IPS-NIHi7 (cell line): ENCODE results near the gene STUB1.
A peak's percentile ranks its signal among the peaks of the same experiment; 100 is the strongest.

Experiments
- DNase-seq: peaks from one replicate; pipeline ENCODE4 v3.0.0; 2012; ENCODE audit warnings: mixed read lengths; ENCODE audit errors: extremely low spot score

Gene STUB1

DNA sequence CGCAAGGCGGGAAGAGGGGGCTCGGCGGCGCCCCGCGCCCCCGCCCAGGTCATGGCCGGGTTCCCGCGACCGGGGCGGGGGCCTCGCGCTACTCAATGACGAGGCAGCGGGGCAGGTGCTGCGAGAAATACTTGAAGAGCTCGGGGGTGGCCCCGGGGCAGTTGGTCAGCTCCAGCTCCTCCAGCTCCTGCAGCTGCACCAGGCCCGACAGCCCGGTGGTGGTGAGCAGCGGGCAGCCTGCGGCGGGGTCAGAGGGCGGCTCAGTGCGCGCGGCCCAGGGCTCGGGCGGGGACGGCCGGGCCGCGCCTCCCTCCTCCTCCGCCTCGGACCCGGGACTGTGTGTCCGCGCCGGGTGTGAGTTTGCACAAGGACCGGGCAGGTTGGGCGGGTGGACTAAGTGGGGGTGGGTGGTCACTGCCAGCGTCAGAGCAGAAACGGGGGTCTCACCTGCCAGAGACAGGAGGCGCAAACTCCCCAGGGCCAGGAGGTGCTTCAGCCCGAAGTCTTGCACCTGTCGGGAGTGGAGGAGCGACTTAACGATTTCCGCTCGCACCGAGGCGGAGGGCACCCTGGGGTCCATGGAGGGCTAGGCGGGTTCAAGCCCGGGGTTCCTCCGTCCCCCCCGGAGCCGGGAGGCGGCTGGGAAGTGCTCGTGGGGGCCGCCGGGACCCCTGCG is 14.1 kb downstream of the STUB1 start:
- DNase-seq, result no peak

DNA sequence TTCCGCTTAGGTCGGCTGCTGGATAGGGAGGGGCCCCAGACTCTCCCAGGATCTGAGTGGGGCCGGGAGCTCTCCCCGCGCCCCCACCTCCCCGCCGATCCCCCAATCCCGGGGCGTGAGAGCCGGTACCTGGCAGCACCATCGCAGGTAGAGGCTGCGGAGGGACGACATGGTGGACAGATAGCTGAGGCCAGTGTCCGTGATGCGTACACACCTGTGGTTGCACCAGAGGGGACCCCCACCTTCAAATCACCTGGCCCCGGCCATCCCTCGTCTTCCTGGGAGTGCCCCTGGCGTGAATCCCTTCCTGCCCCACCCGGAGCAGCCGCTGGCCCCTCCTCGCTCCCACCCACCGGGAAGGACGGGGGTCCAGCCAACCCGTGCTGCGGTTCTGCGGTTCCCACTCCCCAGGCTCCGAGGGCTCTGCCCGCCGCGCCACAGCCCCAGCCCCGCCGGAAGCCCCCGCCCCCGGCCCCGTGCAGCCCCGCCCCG is 14.7 kb downstream of the STUB1 start:
- DNase-seq, result peak; percentile 77

DNA sequence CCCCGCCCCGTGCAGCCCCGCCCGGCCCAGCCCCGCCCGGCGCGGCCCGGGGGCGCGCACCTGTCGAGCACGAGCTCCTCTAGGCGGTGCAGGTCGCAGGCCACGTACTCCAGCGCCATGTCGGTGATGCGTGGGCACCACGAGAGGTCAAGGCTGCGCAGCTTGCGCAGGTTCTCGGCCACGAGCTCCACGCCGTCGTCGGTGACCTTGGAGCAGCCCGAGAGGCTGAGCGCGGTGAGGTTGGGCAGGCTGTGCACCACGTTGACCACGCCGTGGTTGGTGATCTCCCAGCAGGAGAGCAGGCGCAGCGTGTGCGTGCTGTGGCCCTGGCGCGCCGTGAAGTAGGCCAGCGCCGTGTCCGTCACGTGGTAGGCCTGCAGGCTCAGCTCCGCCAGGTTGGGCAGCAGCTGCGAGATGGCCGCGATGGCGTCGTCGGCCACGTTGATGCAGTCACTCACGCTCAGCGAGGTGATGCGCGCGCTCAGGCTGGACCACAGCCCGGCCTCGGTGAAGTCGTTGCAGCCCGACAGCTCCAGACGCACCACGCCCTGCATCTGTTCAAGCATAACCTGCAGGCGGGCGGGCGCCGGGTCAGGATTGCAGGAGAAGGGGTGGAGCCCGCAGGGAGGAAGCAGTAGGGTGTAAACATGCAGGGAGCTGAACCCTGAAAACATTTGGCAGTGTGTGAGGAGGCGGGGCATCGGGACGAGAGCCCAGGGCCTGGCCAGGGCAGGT is 15.3 kb downstream of the STUB1 start:
- DNase-seq, result no peak

DNA sequence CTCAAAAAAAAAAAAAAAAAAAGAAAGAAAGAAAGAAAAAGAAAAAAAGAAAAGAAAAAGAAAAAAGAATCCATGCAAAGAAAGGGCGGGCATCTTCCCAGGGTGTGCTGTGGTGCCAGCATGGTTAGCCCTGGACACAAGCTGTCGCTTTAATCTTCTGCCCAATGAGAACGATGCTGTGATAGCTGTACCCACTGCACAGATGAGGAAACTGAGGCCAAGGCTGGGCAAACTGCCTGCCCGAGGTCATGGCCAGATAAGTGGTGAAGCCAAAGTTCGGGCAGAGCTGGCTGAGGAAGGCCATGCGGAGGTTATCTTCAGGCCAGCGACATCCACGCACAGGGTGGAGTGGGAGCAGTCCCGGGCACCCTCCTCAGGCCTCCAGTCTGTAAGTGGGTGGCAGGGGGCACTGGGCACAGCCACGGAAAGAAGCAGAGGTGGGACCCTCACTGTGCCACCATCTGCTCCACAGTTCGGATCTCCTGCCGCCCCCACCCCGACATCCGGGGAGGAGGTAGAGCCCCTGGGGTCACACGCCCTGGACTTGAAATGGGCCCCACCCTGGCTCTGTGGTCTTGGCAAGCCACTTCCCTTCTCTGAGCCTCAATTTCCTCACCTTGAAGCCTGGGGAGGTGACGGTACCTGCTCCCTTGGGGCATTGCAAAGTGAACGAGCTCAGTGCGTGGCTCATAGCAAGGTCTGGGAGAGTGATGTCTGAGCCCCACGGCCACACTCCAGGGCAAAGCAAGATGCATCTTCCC is 18.9 kb downstream of the STUB1 start:
- DNase-seq, result no peak

DNA sequence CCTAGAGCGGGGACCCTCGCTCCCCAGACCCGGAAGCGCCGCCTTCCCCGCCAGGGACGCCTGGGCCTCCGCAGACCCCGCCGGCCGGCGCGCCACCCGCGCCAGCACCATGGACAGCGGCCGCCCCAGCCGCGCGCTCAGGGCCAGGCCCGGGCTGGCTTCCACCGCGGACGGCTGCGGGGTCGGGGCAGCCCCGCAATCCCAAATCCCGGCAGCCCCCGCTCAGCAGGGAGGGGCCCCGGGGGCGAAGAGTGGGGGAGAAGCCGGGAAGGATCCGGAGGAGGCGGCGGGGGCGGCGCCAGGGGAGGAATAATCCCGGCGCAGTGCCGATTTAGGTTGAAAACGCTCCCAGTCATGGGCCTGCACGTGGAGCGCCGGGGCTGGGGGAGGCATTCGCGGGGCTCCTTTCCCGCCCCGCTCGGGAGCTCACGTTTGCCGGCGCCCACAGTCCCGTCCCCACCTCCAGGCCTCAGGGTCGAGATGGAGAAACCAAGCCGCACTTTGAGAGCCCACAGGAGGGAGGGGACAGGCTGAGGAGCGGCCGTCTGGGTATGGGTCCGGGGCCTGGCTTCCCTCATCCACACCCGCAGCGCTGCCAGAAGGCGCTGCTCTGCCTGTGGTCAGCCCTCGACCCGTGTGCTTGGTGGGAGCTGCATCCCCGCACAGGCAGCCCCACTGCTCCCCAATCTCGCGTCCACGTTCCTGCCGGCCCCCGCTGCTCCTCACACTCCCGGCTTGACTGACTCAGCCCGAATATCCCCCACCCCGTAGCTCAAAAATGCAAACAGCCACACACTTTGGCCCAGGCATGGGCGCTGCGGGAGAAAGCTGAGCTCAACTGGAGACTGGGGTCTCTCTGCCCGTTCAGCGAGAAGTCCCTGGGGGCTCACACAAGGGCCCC is 20.7 kb downstream of the STUB1 start:
- DNase-seq, result peak; percentile 78

DNA sequence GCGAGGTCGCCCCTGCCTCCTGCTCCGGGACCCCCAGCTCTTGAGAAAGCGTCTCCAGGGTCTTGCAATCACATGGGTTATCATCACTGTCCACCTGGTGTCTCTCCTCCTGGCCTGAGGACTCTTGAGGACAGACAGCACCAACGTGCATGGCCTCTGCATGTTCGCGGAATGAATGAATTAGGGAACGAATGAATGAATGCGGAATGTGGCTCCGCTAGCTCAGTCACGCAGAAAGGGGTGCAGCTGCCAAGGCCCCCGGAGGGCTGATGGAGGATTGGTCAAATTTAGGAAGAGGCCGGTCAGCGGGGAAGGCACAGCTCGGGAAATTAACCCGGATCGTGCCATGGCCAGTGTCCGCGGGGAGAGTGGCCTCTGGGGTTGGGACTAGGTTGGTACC is 22.1 kb downstream of the STUB1 start:
- DNase-seq, result no peak

DNA sequence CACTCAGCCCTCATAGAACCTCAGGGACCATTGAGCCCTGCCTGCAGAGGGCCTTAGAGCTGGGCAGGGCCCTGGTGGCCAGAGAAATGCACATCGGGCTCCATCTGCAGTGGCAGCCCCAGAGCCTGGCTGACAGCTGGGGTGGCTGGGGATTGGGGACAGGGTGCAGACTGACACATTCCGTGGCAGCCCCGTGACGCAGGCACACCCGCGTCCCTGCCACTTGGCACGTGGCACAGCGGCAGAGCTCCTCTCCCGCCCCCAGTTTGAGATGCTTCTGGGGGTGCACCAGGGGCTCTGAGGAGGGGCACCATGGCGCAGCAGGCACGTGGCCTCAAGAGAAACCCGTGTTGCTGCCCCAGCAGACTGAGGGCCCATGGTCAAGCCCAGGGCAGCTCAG is 23.2 kb downstream of the STUB1 start:
- no peak for DNase-seq

DNA sequence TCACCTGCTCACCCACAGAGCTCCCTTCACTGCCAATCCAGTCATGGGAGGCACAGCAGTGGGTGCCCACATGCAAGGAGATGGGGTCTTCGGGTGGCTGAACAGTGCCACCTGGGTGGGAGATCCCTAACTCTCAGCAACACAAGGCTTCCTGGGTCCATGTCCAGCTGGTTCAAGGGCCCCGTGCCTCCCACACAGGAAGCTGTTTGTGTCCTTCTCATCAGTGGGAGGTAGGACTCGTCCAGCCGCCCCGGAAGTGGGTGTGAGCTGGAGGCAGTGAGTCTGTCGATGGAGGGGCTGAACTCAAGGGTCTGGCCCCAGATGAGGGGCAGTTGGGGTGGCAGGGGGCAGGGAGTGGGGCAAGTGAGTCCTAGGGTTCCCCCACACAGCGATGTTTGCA is 23.8 kb downstream of the STUB1 start:
- no peak for DNase-seq

DNA sequence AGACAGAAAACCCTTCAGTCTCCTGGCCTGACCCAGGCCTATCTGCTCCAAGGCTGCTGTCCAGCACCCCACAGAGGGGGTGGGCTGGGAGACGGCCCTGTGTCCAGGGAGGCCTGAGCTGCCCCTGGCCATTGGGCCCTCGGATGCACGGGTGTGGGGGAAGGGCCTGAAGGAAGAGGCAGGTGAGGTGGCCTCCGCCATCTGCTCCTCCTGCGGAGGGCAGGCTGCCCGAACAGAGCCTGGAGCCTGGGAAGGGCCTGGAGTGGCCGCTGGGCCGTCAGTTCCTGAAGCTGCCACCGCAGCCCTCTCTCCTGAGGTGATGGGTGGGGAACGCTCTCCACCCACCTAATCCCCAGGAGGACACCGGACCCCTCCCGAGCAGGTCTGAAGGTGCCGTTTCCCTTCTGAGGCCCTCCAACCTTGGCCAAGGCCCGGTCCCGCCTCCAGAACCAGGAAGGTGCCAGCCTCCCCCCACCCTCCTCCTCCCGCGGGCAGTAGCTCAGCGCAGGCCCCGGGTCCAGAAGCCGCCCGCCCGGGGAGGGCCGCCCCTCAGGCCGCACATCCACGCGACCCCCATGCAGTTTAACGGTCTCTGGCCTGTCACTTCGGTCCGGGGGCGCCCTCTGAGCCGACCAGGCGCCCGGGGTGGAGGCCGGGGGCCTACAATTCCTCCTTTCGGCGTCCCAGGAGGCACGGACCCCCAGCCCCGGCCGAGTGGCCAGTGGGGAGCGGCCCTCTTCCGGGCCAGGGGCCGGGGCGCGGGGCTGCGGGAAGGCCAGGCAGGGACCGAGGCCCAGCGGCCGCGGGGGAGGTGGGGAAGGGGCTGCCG is 24.6 kb downstream of the STUB1 start:
- no peak for DNase-seq

DNA sequence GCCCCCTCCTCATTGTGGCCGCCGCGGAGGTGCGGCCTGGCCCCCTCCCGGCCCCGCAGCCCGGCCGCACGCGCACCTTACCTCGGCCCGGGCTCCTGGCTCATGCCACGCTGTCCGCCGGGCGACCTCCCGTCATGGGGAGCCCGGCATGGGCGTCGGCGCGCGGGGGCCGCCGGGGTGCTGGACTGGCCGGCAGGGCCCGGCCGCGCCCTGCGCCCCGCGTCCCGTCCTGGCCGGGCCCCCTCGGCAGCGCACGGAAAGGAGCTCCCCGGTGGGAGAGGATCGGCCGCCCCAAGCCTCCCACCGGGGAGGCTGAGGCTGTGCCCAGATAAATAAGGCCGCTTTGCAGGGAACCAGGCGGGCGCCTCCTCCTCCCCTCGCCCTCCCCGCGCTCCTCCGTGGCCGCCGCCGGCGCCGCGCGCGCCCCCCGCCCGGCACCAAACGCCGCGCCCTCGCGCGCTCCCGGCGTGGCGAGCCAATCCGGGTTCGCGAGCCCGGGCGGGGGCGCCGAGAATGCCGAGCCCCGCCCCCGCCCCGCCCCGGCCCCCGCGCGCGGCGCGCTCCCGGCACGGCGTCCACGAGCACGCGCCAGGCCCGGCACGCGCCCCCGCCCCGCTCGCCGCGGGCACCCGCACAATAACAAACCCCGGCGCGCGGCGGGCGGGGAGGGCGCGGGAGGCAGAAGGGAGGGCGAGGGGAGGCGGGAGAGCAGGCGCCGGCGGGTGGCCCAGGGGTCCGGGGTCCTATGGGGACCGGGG is 25.4 kb downstream of the STUB1 start, which contains the start of gene FBXL16:
FBXL16 (minus strand) TSS at position 371 of the 758 bp plus-strand sequence. CDS start 8,396 bp downstream, outside the sequence.
- DNase-seq, result peak; percentile 71

DNA sequence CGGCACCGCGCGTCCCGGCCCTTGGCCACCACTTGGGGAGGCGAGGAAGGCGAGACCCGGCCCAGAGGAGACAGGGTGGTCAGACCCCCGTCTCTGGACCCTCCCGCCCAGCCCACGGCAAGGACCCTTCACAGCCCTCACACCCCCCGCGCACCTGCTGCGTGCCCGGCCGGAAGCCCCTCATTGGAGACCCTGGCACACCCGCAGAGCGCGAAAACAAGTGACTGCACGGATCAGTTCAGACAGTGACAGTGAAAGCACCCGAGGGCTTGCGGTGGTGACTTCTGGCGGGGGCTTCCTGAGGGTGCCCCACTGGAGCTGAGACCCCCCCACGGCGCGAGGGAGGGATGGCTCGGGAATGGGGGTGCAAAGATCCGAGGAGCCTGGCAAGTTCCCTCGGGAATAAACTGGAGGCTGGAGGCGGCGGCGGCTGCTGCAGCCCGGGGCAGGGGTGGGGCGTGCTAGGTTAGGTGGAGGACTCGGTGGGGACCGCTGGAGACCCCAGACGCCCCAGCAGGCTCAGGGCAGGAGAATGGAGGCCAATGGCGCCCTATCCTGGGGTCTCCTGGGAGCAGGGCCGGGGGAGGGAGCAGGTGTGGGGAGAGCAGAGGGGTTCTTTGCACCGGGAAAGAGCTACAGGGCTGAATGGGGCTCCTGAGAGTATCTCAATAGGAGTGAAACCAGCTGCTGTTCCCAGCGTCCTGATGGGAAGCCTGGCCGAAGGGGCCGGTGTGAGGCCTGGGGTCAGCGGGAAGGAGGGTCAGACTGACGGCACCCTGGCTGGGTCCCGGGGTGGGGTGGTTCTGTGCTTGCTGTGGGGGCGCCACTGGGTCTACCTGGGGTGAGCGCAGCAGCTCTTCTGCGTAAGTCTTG is 26.2 kb downstream of the STUB1 start:
- DNase-seq, result no peak

DNA sequence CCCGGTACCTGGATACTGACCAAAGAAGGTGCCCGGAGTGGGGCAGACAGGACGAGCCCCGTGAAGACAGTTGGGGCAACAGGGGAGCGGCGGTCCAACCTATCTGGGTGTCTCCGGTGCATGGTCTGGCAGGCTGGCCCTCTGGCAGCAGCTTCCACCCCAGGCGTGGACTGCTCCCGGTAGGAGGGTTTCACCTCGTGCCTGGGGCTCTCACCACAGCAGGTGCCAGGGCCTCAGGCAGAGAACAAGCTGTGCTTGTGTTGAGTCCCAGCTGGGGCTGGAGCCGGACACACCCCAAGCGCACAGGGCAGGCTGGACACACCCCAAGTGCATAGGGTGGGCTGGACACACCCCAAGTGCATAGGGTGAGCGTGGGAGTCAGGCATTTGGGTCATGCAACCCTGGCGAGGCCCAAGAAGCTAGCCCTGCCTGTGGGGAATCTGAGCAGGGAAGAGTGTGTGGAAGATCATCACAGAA is 26.9 kb downstream of the STUB1 start:
- no peak for DNase-seq

DNA sequence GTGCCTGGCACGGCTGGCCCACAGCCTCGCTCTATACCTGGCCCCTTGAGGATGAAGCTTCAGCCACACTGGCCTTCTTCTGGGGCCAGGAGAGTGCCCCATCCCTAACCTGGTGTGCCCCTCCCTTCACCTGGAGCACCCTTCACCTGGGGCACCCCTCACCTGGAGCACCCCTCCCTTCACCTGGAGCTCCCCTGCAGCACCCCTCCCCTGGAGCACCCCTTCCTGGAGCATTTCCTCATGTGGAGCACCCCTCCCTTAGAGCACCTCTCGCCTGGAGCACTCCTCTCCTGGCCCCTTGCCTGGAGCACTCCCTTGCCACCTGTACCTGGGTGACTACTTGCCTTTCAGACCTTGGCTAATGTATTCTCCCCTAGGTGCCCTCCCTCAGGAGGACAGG is 27.8 kb downstream of the STUB1 start:
- no peak for DNase-seq

DNA sequence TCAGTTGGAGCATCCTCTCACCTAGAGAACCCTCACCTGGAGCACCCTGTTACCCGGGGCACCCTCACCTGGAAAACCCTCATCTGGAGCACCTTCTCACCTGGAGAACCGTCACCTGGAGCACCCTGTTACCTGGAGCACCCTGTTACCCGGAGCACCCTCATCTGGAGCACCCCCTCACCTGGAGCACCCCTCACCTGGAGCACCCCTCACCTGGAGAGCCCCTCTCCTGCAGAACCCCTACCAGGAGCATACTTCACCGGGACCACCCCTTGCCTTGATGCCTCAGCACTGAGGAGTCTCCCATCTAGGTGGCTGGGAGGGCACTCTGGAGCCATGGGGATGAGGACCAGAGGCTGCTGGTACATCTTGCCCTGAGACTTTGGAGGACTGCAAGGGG is 28.7 kb downstream of the STUB1 start:
- DNase-seq, result no peak

DNA sequence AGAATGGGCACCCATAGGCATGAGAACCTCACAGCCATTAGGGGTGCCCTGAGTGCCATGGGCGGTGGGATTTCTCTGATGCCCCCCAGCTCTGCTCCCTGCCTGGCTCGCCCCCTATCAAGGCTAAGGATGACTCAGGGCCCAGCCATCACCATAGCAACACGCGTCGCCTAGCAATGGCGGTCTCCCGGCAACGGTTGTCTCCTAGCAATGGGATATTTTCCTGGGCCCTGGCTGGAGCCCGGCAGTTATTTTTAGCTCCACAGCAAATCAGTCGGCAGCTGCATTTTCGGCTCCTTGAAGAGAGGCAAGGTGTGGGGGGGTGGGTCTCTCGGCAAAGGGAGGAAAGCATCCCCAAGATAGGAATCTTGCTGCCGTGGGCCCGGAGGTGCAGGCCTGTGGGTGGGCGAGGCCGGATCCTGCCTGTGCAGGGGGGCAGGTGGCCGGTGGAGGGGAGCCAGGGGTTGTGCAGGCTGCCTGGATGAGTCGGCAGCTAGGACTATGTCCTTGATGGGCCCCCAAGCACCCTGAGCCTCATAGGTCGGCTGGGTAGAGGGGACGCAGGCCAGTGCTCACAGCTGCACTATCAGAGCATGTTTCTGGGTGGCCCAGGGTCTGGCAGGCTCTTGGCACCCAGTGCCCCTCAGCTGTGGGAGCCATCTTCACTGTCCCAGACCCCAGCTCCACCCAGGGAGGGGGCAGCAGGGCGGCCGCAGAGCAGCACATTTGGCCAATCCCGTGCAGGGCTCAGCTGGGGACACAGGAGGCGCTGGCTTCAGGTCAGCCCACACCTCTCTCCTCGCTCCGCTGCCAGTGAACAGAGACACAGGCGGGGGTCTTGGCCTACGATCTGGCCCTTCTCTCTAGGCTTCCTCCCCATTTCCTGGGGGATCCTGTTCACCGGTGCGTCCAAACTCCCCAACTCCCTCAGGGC is 29.6 kb downstream of the STUB1 start:
- no peak for DNase-seq

DNA sequence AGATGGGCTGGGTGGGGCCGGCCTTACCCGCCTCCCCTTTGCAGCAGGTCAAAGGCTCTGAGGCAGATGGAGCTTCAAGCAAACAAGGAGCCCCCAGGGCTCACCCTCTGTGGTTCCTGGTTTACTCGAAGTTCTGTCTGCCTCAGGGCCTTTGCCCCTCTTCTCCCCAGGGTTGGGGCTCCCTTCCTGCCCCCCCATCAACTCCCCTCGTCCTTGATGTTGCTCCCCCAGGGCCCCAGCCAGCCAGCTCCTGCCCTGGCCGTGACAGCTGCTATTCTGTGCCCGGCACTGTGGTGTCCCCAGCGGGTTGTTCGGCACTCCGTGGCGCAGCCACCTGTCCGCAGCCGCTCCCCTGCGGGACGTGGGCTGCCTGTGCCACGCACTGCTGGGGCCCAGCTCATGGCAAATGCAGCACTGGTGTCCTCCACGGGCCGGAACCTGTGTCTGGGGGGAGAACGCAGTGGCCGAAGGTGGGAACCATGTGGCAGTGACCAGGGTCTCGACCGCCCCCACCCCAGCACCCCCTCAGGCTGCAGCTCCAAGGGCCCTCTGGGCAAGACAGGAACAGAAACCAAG is 30.4 kb downstream of the STUB1 start:
- DNase-seq, result no peak

DNA sequence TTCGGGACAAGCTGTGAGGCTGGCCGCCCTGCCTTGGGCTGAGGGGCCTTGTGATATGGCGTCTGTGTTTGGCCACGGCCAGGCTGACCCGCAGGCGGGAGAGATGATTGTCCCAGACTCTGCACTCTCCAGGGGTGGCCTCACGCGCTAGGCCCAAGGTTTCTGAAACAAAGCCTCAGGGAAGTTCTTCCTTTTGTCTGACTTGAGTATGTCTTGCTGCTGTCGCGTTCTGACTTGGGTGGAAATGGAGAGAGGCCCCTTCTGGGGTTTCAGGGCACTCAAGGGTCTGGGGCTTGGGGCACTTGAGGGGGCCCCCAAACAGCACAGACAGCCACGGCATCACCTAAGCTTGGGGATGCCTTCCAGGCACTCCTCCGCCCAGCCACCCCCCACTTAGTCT is 30.9 kb downstream of the STUB1 start:
- no peak for DNase-seq
